HepG2 (cell line): Measurements from ENCODE around the gene TRIM62. TPM values are rescaled to one million over a fixed set of nuclear protein-coding genes. Genes with fewer than 3 reads are reported as not detected.

ENCODE experiments used
- ATAC-seq: fragments of 200-7000 bp; cut with Tn5 transposase; 3 replicates; pipeline ENCODE4 v1.9.1; 2020; ENCODE audit warnings: mild to moderate bottlenecking, moderate library complexity
- BruUV-seq: library from RNA; stranded (reverse); fragments of 400-500 nt; replicated peaks from 2 replicates; lab custom pipeline; 2021; lab: Mats Ljungman, UMichigan
- CTCF ChIA-PET: fragments of 300-600 bp; formaldehyde crosslinking; extraction: SDS; loops from one replicate; lab custom pipeline; 2021; ENCODE audit warnings: low total read pairs, inconsistent platforms, low intra/inter-chr PET ratio; lab: Yijun Ruan, JAX
- POLR2A ChIA-PET: fragments of 350-600 bp; sonication (Branson Sonifier 250); formaldehyde crosslinking; loops from one replicate; lab custom pipeline; 2020; ENCODE audit warnings: antibody characterized with exemption, inconsistent platforms; lab: Yijun Ruan, JAX
- DNase-seq: peaks from one replicate; pipeline ENCODE4 v3.0.0-alpha.2; 2015; ENCODE audit warnings: low spot score
- FAIRE-seq: peaks from 3 replicates; lab custom pipeline; 2011; peaks lifted over from hg19 to GRCh38; lab: Jason Lieb, UNC
- H2AFZ ChIP-seq: one replicate; pipeline ENCODE4 v1.6.1; 2011; ENCODE audit warnings: low read length, inconsistent platforms
- H3K27ac ChIP-seq: fragments of 300-600 bp; 3 replicates; pipeline ENCODE4 v1.8.0; 2011; ENCODE audit warnings: mixed run types, mild to moderate bottlenecking, mixed read lengths, low read length, inconsistent platforms; ENCODE audit not compliant: insufficient read depth; ENCODE audit errors: extremely low read length
- H3K27me3 ChIP-seq, 2 experiments: fragments of 200-600 bp in 1 of 2; 2 replicates in 1 of 2; 3 replicates in 1 of 2; pipeline versions ENCODE4 v1.6.0 to v1.8.0; 2011; ENCODE audit warnings: low read length in 2 of 2, mild to moderate bottlenecking in 2 of 2, moderate library complexity in 2 of 2, inconsistent platforms in 1 of 2; ENCODE audit not compliant: insufficient read depth in 2 of 2, control insufficient read depth in 1 of 2
- H3K36me3 ChIP-seq, 2 experiments: fragments of 200-600 bp in 1 of 2; replicated peaks in 1 of 2; 2 replicates in 1 of 2; 3 replicates in 1 of 2; pipeline versions ENCODE4 v1.5.1 to v1.8.0; 2011; ENCODE audit warnings: low read length in 2 of 2, inconsistent platforms in 1 of 2; ENCODE audit not compliant: insufficient read depth in 2 of 2, control insufficient read depth in 1 of 2
- H3K4me1 ChIP-seq: 2 replicates; pipeline ENCODE4 v1.5.1; 2012; ENCODE audit warnings: low read length, inconsistent platforms; ENCODE audit not compliant: insufficient read depth
- H3K4me2 ChIP-seq: 2 replicates; pipeline ENCODE4 v1.6.0; 2011; ENCODE audit warnings: low read depth, low read length, inconsistent platforms
- H3K4me3 ChIP-seq, 3 experiments: fragments of 200-600 bp in 1 of 3; sonication (generic), shearing (Covaris generic) in 1 of 3; replicated peaks in 1 of 3; 2 replicates each; pipeline ENCODE4 v1.5.1; 2011 to 2016; ENCODE audit warnings: low read length in 3 of 3, inconsistent platforms in 2 of 3, low read depth in 2 of 3, mild to moderate bottlenecking in 2 of 3, control low read depth in 1 of 3, mixed read lengths in 1 of 3; ENCODE audit not compliant: insufficient read depth in 1 of 3
- H3K79me2 ChIP-seq: one replicate; pipeline ENCODE4 v1.6.1; 2011; ENCODE audit warnings: low read length, inconsistent platforms; ENCODE audit not compliant: insufficient read depth
- H3K9ac ChIP-seq: 2 replicates; pipeline ENCODE4 v1.6.0; 2011; ENCODE audit warnings: mild to moderate bottlenecking, low read depth, low read length, inconsistent platforms; ENCODE audit not compliant: insufficient read depth
- H3K9me3 ChIP-seq: 2 replicates; pipeline ENCODE4 v1.5.1; 2012; ENCODE audit warnings: mild to moderate bottlenecking, low read length
- H4K20me1 ChIP-seq: 2 replicates; pipeline ENCODE4 v1.6.0; 2011; ENCODE audit warnings: inconsistent platforms, mild to moderate bottlenecking, low read length, moderate library complexity; ENCODE audit not compliant: insufficient read depth
- DR1 ChIP-seq: sonication (generic); formaldehyde crosslinking; IDR thresholded peaks from 2 replicates; pipeline ENCODE4 v1.8.0; 2021; ENCODE audit warnings: mild to moderate bottlenecking, missing genetic modification reagents, inconsistent platforms
- GABPA ChIP-seq, 2 experiments: IDR thresholded peaks; 2 replicates each; pipeline ENCODE4 v1.6.1; 2011 to 2016; ENCODE audit warnings: low read depth in 2 of 2, low read length in 1 of 2, missing biosample characterization in 1 of 2, missing genetic modification characterization in 1 of 2
- GTF2F1 ChIP-seq: fragments of 150-350 bp; IDR thresholded peaks from 2 replicates; pipeline ENCODE4 v1.6.1; 2014; ENCODE audit warnings: low read length
- KAT7 ChIP-seq: IDR thresholded peaks from 2 replicates; pipeline ENCODE4 v1.6.1; 2018; ENCODE audit warnings: borderline replicate concordance, missing compliant biosample characterization
- RERE ChIP-seq: IDR thresholded peaks from 2 replicates; pipeline ENCODE4 v1.6.1; 2016; ENCODE audit warnings: low read depth, missing genetic modification reagents, missing compliant biosample characterization
- STAT5B ChIP-seq: sonication (generic); formaldehyde crosslinking; IDR thresholded peaks from 2 replicates; pipeline ENCODE4 v1.4.0; 2020; ENCODE audit warnings: missing genetic modification reagents
- ZNF768 ChIP-seq: sonication (generic); formaldehyde crosslinking; IDR thresholded peaks from 2 replicates; pipeline ENCODE4 v1.4.0; 2020; ENCODE audit warnings: missing genetic modification reagents
- WGBS: methylation state at CpG from one replicate; pipeline ENCODE4 v1.1.6; 2017; ENCODE audit warnings: low lambda C conversion rate; 5-methylcytosine and 5-hydroxymethylcytosine counted together
- in situ Hi-C: cut with HindIII; loops from 2 replicates; pipeline ENCODE4 v1.10.0; 2017; ENCODE audit warnings: low pct_unique_long_range_greater_than_20kb; ENCODE audit not compliant: extremely low pct_ligation_motif_present
- intact Hi-C: fragments of 100-400 bp; cut with micrococcal nuclease; formaldehyde crosslinking; loops from one replicate; pipeline ENCODE4 v1.10.0; 2022; ENCODE audit not compliant: unreplicated experiment
- polyA plus RNA-seq, 8 experiments: library from polyadenylated mRNA; depleted of rRNA in 3 of 8; stranded (reverse) in 7 of 8; unstranded in 1 of 8; fragments of >200 nt; fragmentation: Illumina TruSeq in 4 of 8; extraction: Trizol in 4 of 8; gene quantifications; 2 replicates each; pipeline versions ENCODE4 v1.2.1 to v1.2.3, GENCODE V29; 2011 to 2016; ENCODE audit warnings: low read depth in 4 of 8, missing spikeins in 1 of 8, mixed read lengths in 1 of 8; ENCODE audit not compliant: insufficient read depth in 1 of 8
- total RNA-seq, 5 experiments: library from RNA; depleted of rRNA; stranded (reverse); fragments of >200 nt; fragmentation: Illumina TruSeq; extraction: Trizol; gene quantifications; 2 replicates each; pipeline ENCODE4 v1.2.3, GENCODE V29; 2016; ENCODE audit warnings: low read depth in 1 of 5

Gene TRIM62
- total and polyA plus RNA-seq, 2 of the 13 experiments (the other 11 are each of a cell fraction or from before 2014, with no cell fraction given), result 0.53 to 0.57 TPM

GRCh38 chr1:33170351-33171274 lies 11.2 kb downstream of the TRIM62 start:
- no peaks in the 10 kb centered on the region for H3K9me3 ChIP-seq
- no peaks in the 10 kb centered on the region for H3K27me3 ChIP-seq
- FAIRE-seq (no peak), ATAC-seq (no peak), DNase-seq (no peak)
- H3K27ac ChIP-seq, result no peak overlapping the region
- H3K4me3 ChIP-seq, result no peak overlapping the region
- no peak overlapping the region for H2AFZ ChIP-seq
- H4K20me1 ChIP-seq, result no peaks in the 10 kb centered on the region
- in situ Hi-C loops, result loop anchor here (10.0 kb wide), 1 partner anchor 56 kb away; no protein-coding TSS in a partner anchor
- ChIA-PET CTCF (no interaction called here), POLR2A (interaction anchor here (0.5 kb wide), 1 partner anchor 12 kb away, joined by 3 read pairs; no protein-coding TSS in a partner anchor)
- no peaks in the 10 kb centered on the region for H3K79me2 ChIP-seq
- no peaks in the 10 kb centered on the region for H3K4me1 ChIP-seq
- no peak for TF ChIP-seq STAT5B (CRISPR knock-in tag)
- TF ChIP-seq RERE (CRISPR knock-in tag), result no peak
- TF ChIP-seq GABPA (IDR thresholded peaks at IDR 0.05; ENCODE audit: low read depth, low read length), result no peak
- no peak for TF ChIP-seq GABPA (CRISPR knock-in tag; IDR thresholded peaks at IDR 0.05; ENCODE audit: low read depth)
- TF ChIP-seq KAT7 (CRISPR knock-in tag), result no peak
- TF ChIP-seq DR1, result no peak
- peak; percentile 79 for TF ChIP-seq ZNF768 (CRISPR knock-in tag)
- TF ChIP-seq GTF2F1, result no peak
- intact Hi-C loops, result no loop called here
- 83% methylated on average over 10 of the region's 13 CpGs for WGBS
- H3K4me2 ChIP-seq, result no peak overlapping the region
- no TSS peak for BruUV-seq
- no peaks in the 10 kb centered on the region for H3K36me3 ChIP-seq
- no peak overlapping the region for H3K9ac ChIP-seq
